Measurements from ENCODE around the gene UBA1. TPM values are rescaled to one million over a fixed set of nuclear protein-coding genes. Genes with fewer than 3 reads are reported as not detected.

Gene UBA1
- total RNA-seq, 2 donors from 2014 or later: 233 to 448 TPM

GRCh38 chrX:47146936-47147859, 46.4 kb upstream of the UBA1 start:
- no peaks in the 10 kb centered on the region for H3K4me1 ChIP-seq (ENCODE audit: control insufficient read depth, insufficient read depth, low read length)
- H3K27ac Mint-ChIP-seq: peak overlapping the region; percentile 75
- no peaks in the 10 kb centered on the region for H3K27me3 ChIP-seq (ENCODE audit: control insufficient read depth, insufficient read depth, low read length, poor library complexity, severe bottlenecking)
- H3K9ac ChIP-seq (ENCODE audit: extremely low read depth, low read length, poor library complexity, severe bottlenecking): no peak overlapping the region
- peaks cover 58% of the 10 kb centered on the region for H3K9me3 Mint-ChIP-seq
- no peak for DNase-seq
- H3K4me3 ChIP-seq (ENCODE audit: low read length): peak overlapping the region; percentile 87
- no peaks in the 10 kb centered on the region for H3K9me3 ChIP-seq (ENCODE audit: control insufficient read depth, low read length)
- no peaks in the 10 kb centered on the region for H3K4me1 Mint-ChIP-seq
- H3K36me3 Mint-ChIP-seq (ENCODE audit: low read depth): peaks cover 17% of the 10 kb centered on the region
- no peak for TF ChIP-seq CTCF (conservative IDR thresholded peaks at IDR 0.05)
- H3K36me3 ChIP-seq (ENCODE audit: control insufficient read depth, insufficient read depth, low read length): peaks cover 18% of the 10 kb centered on the region
- WGBS, 2 experiments (ENCODE audit: insufficient coverage in 1 of 2, insufficient read length in 1 of 2): 90 to 92% methylated on average over 4 to 12 of the region's 12 CpGs
- peak overlapping the region; percentile 95 for H3K4me3 Mint-ChIP-seq
- H3K27me3 Mint-ChIP-seq (ENCODE audit: insufficient read depth): no peaks in the 10 kb centered on the region
- H3K27ac ChIP-seq (ENCODE audit: low read depth, low read length): no peak overlapping the region

GRCh38 chrX:47148946-47149345, 44.7 kb upstream of the UBA1 start:
- Mint-ChIP-seq H3K36me3 (ENCODE audit: low read depth) (peaks cover 15% of the 10 kb centered on the region), H3K27ac (no peak overlapping the region), H3K9me3 (peaks cover 52% of the 10 kb centered on the region), H3K4me1 (no peaks in the 10 kb centered on the region), H3K4me3 (no peak overlapping the region), H3K27me3 (ENCODE audit: insufficient read depth) (no peaks in the 10 kb centered on the region)
- TF ChIP-seq CTCF (conservative IDR thresholded peaks at IDR 0.05): no peak
- Histone ChIP-seq H3K36me3 (ENCODE audit: control insufficient read depth, insufficient read depth, low read length) (peaks cover 23% of the 10 kb centered on the region), H3K27me3 (ENCODE audit: control insufficient read depth, insufficient read depth, low read length, poor library complexity, severe bottlenecking) (no peaks in the 10 kb centered on the region), H3K4me3 (ENCODE audit: low read length) (no peak overlapping the region), H3K4me1 (ENCODE audit: control insufficient read depth, insufficient read depth, low read length) (no peaks in the 10 kb centered on the region), H3K27ac (ENCODE audit: low read depth, low read length) (no peak overlapping the region), H3K9me3 (ENCODE audit: control insufficient read depth, low read length) (no peaks in the 10 kb centered on the region), H3K9ac (ENCODE audit: extremely low read depth, low read length, poor library complexity, severe bottlenecking) (no peak overlapping the region)
- 100% methylated on average over 2 of the region's 2 CpGs; no CpG with 5 or more reads in 1 of the 2 experiments for WGBS, 2 experiments (ENCODE audit: insufficient coverage in 1 of 2, insufficient read length in 1 of 2)
- DNase-seq: no peak

- Histone ChIP-seq H3K9ac (ENCODE audit: extremely low read depth, low read length, poor library complexity, severe bottlenecking) (no peak overlapping the region), H3K9me3 (ENCODE audit: control insufficient read depth, low read length) (no peaks in the 10 kb centered on the region), H3K27me3 (ENCODE audit: control insufficient read depth, insufficient read depth, low read length, poor library complexity, severe bottlenecking) (no peaks in the 10 kb centered on the region), H3K36me3 (ENCODE audit: control insufficient read depth, insufficient read depth, low read length) (peaks cover 37% of the 10 kb centered on the region), H3K4me1 (ENCODE audit: control insufficient read depth, insufficient read depth, low read length) (no peaks in the 10 kb centered on the region), H3K4me3 (ENCODE audit: low read length) (no peak overlapping the region), H3K27ac (ENCODE audit: low read depth, low read length) (no peak overlapping the region)
- no peaks in the 10 kb centered on the region for H3K27me3 Mint-ChIP-seq (ENCODE audit: insufficient read depth)
- H3K9me3 Mint-ChIP-seq: peaks cover 41% of the 10 kb centered on the region
- H3K36me3 Mint-ChIP-seq (ENCODE audit: low read depth): peaks cover 25% of the 10 kb centered on the region
- H3K4me3 Mint-ChIP-seq: no peak overlapping the region
- no peak overlapping the region for H3K27ac Mint-ChIP-seq
- DNase-seq: no peak
- no peak for TF ChIP-seq CTCF (conservative IDR thresholded peaks at IDR 0.05)
- no peaks in the 10 kb centered on the region for H3K4me1 Mint-ChIP-seq
These were observed 42.2 kb upstream of the UBA1 start for GRCh38 chrX:47151435-47151834.
